ENCODE data around the gene ATAD3B. TPM values are rescaled to one million over a fixed set of nuclear protein-coding genes. Genes with fewer than 3 reads are reported as not detected.

Gene ATAD3B
- total and polyA plus RNA-seq, 2 of the 13 experiments (the other 11 are each of a cell fraction or from before 2014, with no cell fraction given): 9.6 to 31.1 TPM

GRCh38 chr1:1425753-1426495 is 45.6 kb upstream of the ATAD3B start (continued):
- TF ChIP-seq, protein P1, sequence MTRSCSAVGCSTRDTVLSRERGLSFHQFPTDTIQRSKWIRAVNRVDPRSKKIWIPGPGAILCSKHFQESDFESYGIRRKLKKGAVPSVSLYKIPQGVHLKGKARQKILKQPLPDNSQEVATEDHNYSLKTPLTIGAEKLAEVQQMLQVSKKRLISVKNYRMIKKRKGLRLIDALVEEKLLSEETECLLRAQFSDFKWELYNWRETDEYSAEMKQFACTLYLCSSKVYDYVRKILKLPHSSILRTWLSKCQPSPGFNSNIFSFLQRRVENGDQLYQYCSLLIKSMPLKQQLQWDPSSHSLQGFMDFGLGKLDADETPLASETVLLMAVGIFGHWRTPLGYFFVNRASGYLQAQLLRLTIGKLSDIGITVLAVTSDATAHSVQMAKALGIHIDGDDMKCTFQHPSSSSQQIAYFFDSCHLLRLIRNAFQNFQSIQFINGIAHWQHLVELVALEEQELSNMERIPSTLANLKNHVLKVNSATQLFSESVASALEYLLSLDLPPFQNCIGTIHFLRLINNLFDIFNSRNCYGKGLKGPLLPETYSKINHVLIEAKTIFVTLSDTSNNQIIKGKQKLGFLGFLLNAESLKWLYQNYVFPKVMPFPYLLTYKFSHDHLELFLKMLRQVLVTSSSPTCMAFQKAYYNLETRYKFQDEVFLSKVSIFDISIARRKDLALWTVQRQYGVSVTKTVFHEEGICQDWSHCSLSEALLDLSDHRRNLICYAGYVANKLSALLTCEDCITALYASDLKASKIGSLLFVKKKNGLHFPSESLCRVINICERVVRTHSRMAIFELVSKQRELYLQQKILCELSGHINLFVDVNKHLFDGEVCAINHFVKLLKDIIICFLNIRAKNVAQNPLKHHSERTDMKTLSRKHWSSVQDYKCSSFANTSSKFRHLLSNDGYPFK (CRISPR knock-in tag; IDR thresholded peaks at IDR 0.05; ENCODE audit: borderline replicate concordance): no peak
- TF ChIP-seq SALL1 (CRISPR knock-in tag; IDR thresholded peaks at IDR 0.05): peak; percentile 56; the same call in 1 of the 2 replicates
- no peak for TF ChIP-seq IRF2 (CRISPR knock-in tag; IDR thresholded peaks at IDR 0.05)
- TF ChIP-seq SAFB2 (CRISPR knock-in tag; IDR thresholded peaks at IDR 0.05; ENCODE audit: borderline replicate concordance, low read depth): 0 out of 2 replicates have a peak, but pooled peaks have one; percentile 58
- peak; percentile 96 for TF ChIP-seq ZSCAN25 (CRISPR knock-in tag; IDR thresholded peaks at IDR 0.05)
- no peak for TF ChIP-seq RELA (CRISPR knock-in tag; IDR thresholded peaks at IDR 0.05)
- TF ChIP-seq NR2F6 (IDR thresholded peaks at IDR 0.05): peak; percentile 50; the same call in 1 of the 2 replicates
- peak; percentile 63; the same call in 1 of the 2 replicates for TF ChIP-seq NR2F6 (CRISPR knock-in tag; IDR thresholded peaks at IDR 0.05)
- 0 out of 2 replicates have a peak, but pooled peaks have one; percentile 21 for TF ChIP-seq ZNF609 (CRISPR knock-in tag; IDR thresholded peaks at IDR 0.05; ENCODE audit: borderline replicate concordance)
- TF ChIP-seq KDM1A (CRISPR knock-in tag; IDR thresholded peaks at IDR 0.05): no peak
- no peak for TF ChIP-seq TCF7L2 (IDR thresholded peaks at IDR 0.05; ENCODE audit: low read depth, low read length)
- TF ChIP-seq FOXC1 (CRISPR knock-in tag; IDR thresholded peaks at IDR 0.05; ENCODE audit: borderline replicate concordance): peak; percentile 70; the same call in 1 of the 2 replicates
- TF ChIP-seq CAMTA2 (CRISPR knock-in tag; IDR thresholded peaks at IDR 0.05; ENCODE audit: borderline replicate concordance): 0 out of 2 replicates have a peak, but pooled peaks have one; percentile 44
- no peak for TF ChIP-seq NCOR1 (IDR thresholded peaks at IDR 0.05; ENCODE audit: borderline replicate concordance, low read length)
- TF ChIP-seq, protein P2, sequence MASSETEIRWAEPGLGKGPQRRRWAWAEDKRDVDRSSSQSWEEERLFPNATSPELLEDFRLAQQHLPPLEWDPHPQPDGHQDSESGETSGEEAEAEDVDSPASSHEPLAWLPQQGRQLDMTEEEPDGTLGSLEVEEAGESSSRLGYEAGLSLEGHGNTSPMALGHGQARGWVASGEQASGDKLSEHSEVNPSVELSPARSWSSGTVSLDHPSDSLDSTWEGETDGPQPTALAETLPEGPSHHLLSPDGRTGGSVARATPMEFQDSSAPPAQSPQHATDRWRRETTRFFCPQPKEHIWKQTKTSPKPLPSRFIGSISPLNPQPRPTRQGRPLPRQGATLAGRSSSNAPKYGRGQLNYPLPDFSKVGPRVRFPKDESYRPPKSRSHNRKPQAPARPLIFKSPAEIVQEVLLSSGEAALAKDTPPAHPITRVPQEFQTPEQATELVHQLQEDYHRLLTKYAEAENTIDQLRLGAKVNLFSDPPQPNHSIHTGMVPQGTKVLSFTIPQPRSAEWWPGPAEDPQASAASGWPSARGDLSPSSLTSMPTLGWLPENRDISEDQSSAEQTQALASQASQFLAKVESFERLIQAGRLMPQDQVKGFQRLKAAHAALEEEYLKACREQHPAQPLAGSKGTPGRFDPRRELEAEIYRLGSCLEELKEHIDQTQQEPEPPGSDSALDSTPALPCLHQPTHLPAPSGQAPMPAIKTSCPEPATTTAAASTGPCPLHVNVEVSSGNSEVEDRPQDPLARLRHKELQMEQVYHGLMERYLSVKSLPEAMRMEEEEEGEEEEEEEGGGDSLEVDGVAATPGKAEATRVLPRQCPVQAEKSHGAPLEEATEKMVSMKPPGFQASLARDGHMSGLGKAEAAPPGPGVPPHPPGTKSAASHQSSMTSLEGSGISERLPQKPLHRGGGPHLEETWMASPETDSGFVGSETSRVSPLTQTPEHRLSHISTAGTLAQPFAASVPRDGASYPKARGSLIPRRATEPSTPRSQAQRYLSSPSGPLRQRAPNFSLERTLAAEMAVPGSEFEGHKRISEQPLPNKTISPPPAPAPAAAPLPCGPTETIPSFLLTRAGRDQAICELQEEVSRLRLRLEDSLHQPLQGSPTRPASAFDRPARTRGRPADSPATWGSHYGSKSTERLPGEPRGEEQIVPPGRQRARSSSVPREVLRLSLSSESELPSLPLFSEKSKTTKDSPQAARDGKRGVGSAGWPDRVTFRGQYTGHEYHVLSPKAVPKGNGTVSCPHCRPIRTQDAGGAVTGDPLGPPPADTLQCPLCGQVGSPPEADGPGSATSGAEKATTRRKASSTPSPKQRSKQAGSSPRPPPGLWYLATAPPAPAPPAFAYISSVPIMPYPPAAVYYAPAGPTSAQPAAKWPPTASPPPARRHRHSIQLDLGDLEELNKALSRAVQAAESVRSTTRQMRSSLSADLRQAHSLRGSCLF (CRISPR knock-in tag; IDR thresholded peaks at IDR 0.05; ENCODE audit: borderline replicate concordance): no peak
- 0 out of 2 replicates have a peak, but pooled peaks have one; percentile 45 for TF ChIP-seq MTF2 (CRISPR knock-in tag; IDR thresholded peaks at IDR 0.05; ENCODE audit: borderline replicate concordance)
- TF ChIP-seq SRY (CRISPR knock-in tag; IDR thresholded peaks at IDR 0.05): no peak
